Pons (tissue), 1 donor: ENCODE results near the gene DARS1.
A peak's percentile ranks its signal among the peaks of the same experiment; 100 is the strongest.
"Not testable (repeated sequence)": the region's sequence is repeated elsewhere in the genome, so short reads cannot be mapped to it uniquely, and the experiment has no call there.

Experiments used
- DNase-seq: peaks from one replicate; pipeline ENCODE4 v3.0.0-alpha.2; 2016; ENCODE audit warnings: low spot score

The DARS1 gene

DNA sequence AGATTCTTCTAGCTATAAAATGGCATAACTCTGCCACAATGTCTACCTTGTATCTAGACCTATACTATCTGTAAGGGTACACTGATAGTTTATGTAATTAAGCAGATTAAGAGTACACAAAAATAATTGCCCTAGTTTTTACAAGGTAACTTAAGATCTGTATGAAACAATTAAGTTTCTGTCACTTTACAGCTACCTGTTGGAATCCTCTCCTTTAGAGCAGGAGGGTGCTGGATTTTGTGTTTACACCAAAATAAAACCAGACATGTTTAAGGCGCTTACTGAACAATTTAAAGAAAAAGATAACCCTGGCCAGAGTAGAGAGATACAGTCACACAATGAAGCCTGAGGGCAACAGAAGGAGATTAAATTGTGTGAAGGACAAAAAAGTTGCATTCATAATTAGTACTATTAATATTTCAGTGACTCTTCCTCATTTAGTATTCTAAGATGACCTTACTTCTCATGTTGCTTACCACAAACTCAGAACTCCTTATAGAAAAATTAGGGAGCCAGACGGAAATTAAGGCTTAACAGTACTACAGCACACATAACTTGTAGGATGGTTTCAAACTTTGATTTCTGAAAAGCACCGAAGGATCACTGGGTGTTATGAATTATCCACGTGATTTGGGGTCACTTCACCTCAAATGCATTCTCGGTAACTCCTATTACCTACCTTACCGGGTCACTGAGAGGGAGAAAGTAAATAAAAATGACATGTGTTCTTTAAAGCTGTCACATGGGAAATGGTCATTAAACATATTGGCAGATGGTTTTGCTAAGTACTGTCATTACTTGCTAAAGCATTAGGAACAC is 1.0 kb downstream of the DARS1 start:
- peak; percentile 73 for DNase-seq

GRCh38 chr2:135980434-135981079 is 4.9 kb downstream of the DARS1 start:
- no peak for DNase-seq

- no peak for DNase-seq
Measured at GRCh38 chr2:135975702-135976101, 9.7 kb downstream of the DARS1 start.

DNA sequence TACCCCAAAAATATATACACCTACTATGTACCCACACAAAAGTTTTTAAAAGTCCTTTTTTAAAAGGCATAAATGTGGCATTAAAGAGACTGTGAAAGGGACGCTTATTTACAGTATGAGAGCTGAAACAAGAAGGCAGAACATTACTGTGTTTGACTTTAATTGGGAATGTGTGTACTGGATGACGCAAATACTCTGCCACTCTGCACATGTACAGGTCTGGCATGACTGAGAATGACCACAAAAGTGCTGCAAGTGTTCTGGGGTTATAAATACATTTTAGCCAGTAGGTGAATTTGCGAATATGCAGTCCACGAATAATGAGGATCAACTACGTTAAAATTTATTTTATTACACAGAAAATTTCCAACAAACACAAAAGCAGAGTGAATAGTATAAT is 11.4 kb downstream of the DARS1 start:
- DNase-seq, result no peak

GRCh38 chr2:135969655-135970387 is 15.6 kb downstream of the DARS1 start:
- DNase-seq, result no peak

GRCh38 chr2:135965756-135966155 is 19.7 kb downstream of the DARS1 start:
- no peak for DNase-seq

GRCh38 chr2:135964404-135964803 is 21.0 kb downstream of the DARS1 start:
- not testable (repeated sequence) for DNase-seq

GRCh38 chr2:135963841-135964240 is 21.6 kb downstream of the DARS1 start:
- no peak for DNase-seq

DNA sequence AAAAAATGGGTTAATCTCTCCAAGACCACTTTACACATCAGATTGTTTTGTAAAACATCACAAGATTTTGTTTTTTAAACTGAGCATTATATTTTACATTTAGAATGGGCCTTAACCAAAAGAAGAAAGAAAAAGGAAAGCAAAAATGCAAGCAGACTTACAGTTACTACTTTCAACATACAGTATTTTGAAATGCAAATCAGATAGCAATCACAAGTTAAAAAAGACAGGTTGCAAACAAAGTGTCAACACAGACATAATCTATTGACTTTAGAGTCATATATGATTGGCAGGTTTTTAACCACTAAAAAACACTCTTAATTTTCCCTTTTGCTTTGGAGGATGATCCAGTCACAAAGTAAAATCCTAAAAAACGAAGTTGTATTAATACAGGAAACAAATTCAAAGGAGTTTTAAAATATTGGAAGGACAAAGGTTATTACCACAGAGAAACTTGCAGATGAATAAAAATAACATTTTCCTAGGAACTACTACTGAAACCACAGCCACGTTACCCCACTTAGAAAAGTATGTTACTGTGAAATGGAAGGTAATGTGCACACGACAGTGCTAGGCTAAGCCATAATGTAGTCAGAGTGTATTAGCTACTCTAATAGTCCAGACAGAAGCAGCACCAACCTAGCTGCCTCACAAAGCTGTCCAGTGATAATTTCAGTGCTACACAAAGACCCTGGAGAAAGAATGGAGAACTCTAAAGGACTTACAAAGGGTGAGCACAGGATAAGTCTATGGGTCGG is 22.9 kb downstream of the DARS1 start:
- DNase-seq, result no peak

DNA sequence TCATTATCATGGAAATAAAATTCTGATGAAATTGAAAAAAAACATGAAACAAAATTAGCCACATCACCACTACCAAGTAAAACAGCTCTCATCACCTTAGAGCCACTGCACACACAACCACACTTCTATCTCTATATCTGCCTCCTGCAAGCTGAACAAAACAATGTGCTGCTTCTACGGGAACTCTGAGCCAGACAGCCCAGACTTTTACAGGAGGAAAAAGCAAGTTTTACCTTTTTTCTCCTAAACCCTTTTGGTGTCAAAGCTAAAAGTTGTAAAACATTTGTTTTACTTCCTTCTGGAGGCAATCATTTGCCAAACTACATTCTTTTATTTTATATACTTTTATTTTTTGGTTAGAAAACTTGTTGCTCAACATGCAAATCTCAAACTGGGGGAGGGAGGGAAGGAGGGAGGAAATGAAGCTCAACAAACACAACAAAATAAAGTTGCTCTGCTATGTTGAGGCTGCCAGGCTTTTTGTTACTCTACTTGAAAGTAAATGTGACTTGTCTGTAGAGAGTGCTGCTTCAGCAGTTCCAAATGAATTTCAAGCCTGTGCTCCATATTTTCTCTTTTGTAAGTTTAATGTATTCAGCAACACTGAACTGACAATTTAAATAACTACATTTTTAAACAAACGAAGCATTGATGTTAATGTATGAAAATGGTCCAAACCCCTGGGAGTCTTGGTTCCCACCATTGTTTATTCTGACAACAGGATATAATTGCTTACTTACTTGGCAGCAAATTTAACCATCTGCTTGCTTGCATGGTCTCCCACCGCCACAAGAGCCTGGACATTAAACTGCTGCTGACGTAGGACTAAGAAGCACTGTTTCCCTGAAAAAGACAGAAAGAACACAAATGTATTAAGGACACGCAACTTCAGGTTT is 24.5 kb downstream of the DARS1 start:
- DNase-seq, result peak; percentile 31

DNA sequence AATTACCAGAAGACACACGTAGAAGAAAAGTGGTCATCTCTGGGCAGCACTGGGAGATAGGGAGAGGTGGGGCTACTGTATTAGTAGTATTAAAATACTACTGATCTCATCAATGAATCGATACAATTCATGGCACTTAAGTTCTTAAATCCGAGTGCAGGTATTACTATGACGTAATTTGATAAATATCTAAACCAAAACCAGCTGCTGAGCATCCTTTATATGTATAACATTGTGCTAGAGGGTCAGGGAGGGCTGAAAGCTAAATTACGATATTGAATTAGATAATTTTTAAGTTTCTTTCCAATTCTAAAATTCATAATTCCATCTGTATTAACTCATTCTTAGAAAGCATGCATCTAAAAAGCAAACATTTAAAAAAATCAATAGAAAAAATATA is 25.3 kb downstream of the DARS1 start:
- DNase-seq, result no peak

- not testable (repeated sequence) for DNase-seq
Measured at GRCh38 chr2:135958927-135959326, 26.5 kb downstream of the DARS1 start.

GRCh38 chr2:135954020-135954601 is 31.3 kb downstream of the DARS1 start:
- DNase-seq, result no peak

- DNase-seq, result no peak
Measured at GRCh38 chr2:135952891-135953290, 32.5 kb downstream of the DARS1 start.

DNA sequence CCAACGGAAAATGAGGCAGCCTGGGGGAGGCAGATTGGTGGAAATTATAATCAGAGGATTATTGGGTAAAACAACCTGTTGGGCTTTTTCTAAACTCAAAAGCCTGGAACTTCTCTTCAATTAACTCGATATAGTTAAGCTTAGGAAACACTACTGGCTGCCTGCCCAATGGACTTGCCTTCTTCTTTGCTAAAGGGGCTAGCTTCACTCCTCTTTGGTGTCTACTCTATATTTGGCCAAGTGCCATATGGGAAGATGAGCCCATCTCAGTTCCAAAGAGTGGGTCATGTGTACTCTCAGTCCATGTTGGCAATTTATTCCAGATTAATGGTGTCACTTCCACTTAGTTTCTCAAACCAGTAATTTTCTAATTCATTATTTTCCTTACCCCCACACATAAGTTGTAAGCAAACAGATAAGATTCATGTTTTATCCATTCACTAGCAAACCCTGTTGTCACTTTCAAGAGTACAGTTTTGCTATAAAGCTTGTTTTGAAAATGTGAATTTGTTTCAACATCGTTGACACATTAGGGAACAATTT is 34.3 kb downstream of the DARS1 start:
- no peak for DNase-seq

GRCh38 chr2:135949451-135950234 is 35.8 kb downstream of the DARS1 start:
- no peak for DNase-seq

GRCh38 chr2:135948642-135949355 is 36.6 kb downstream of the DARS1 start:
- DNase-seq, result no peak

GRCh38 chr2:135948141-135948540 is 37.3 kb downstream of the DARS1 start:
- no peak for DNase-seq

- DNase-seq, result no peak
Measured at GRCh38 chr2:135947483-135947882, 37.9 kb downstream of the DARS1 start.
